Natural killer cell (primary cell): ENCODE measurements around the gene MOCOS. TPM values are rescaled to one million over a fixed set of nuclear protein-coding genes. Genes with fewer than 3 reads are reported as not detected.

Experiments used
- ATAC-seq, 3 donors: fragments of 150-1000 bp in 2 of 3; fragments of 200-7000 bp in 1 of 3; cut with Tn5 transposase; 1 replicate in 1 of 3; 2 replicates in 2 of 3; pipeline ENCODE4 v1.10.0; 2021; ENCODE audit warnings: mild to moderate bottlenecking in 2 of 3, moderate library complexity in 2 of 3
- DNase-seq, 2 donors: peaks; one replicate each; pipeline versions ENCODE4 v3.0.0 to v3.0.0-alpha.2; 2013 to 2021; ENCODE audit warnings: mixed read lengths in 1 of 2
- H3K27ac ChIP-seq: one replicate; pipeline ENCODE4 v1.5.1; 2013; ENCODE audit warnings: mild to moderate bottlenecking, low read length
- H3K27me3 ChIP-seq: one replicate; pipeline ENCODE4 v1.6.1; 2013; ENCODE audit warnings: low read length; ENCODE audit not compliant: control insufficient read depth, insufficient read depth
- H3K36me3 ChIP-seq: one replicate; pipeline ENCODE4 v1.6.1; 2013; ENCODE audit warnings: low read length; ENCODE audit not compliant: control insufficient read depth, insufficient read depth
- H3K4me1 ChIP-seq: one replicate; pipeline ENCODE4 v1.6.1; 2013; ENCODE audit warnings: low read length; ENCODE audit not compliant: control insufficient read depth, insufficient read depth
- H3K4me3 ChIP-seq: one replicate; pipeline ENCODE4 v1.5.1; 2013; ENCODE audit warnings: low read length
- H3K9me3 ChIP-seq: one replicate; pipeline ENCODE4 v1.6.1; 2013; ENCODE audit warnings: low read length; ENCODE audit not compliant: control insufficient read depth, insufficient read depth
- H3K27ac Mint-ChIP-seq, 2 donors: one replicate each; pipeline ENCODE4 v1.8.0; 2022; ENCODE audit warnings: mild to moderate bottlenecking in 2 of 2, mixed read lengths in 2 of 2, moderate library complexity in 1 of 2
- H3K27me3 Mint-ChIP-seq, 2 donors: one replicate each; pipeline ENCODE4 v1.8.0; 2022; ENCODE audit warnings: low read depth in 2 of 2, mixed read lengths in 2 of 2
- H3K36me3 Mint-ChIP-seq: one replicate; pipeline ENCODE4 v1.8.0; 2022; ENCODE audit warnings: mixed read lengths
- H3K4me1 Mint-ChIP-seq, 2 donors: one replicate each; pipeline ENCODE4 v1.8.0; 2022; ENCODE audit warnings: mixed read lengths in 2 of 2
- H3K4me3 Mint-ChIP-seq: one replicate; pipeline ENCODE4 v1.8.0; 2022; ENCODE audit warnings: mild to moderate bottlenecking, moderate library complexity, mixed read lengths
- H3K9me3 Mint-ChIP-seq, 2 donors: one replicate each; pipeline ENCODE4 v1.8.0; 2022; ENCODE audit warnings: mixed read lengths in 2 of 2
- WGBS: methylation state at CpG from one replicate; pipeline ENCODE4 v1.1.7; 2013; ENCODE audit warnings: missing lambda C conversion rate; ENCODE audit not compliant: insufficient coverage; 5-methylcytosine and 5-hydroxymethylcytosine counted together
- intact Hi-C: fragments of 100-400 bp; cut with micrococcal nuclease; formaldehyde crosslinking; loops from one replicate; pipeline ENCODE4 v1.14.2; 2022
- total RNA-seq, 4 donors: library from RNA; stranded (reverse); fragments of 120-200 nt in 1 of 4; gene quantifications; one replicate each; pipeline versions ENCODE4 v1.2.3 to v1.2.4, GENCODE V29; 2013 to 2022
- TF ChIP-seq, protein P1 (sequence below): fragments of 200-600 bp; IDR thresholded peaks from one replicate; pipeline ENCODE4 v1.8.0; 2022; ENCODE audit warnings: antibody characterized with exemption

MOCOS gene
- total RNA-seq, 3 donors from 2014 or later (not counting 1 experiment from before 2014, with no cell fraction given) = 0.10 to 0.24 (median 0.16) TPM

DNA sequence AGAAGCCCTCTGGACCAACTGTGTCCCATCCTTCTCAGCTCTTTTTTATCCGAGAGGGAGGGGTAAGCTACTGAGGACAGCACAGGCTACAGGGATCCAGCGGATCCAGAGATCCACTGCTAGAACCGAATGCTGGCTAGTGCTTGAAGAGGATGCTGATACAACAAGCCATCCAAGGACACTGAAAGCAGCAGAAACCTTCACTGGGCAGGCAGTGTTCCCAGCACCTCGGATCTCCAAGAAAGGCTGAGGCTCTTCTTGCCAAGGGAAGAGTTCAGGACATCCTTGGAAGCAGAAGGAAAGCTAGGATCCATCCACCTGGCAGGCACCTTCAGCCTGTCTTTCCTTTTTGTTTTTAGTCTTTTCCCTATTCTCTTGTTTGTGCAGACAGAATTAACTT lies 97.0 kb downstream of the MOCOS start:
- WGBS = 70% methylated on average over 4 of the region's 4 CpGs
- ATAC-seq (no peak), DNase-seq (no peak)
- TF ChIP-seq, protein P1, sequence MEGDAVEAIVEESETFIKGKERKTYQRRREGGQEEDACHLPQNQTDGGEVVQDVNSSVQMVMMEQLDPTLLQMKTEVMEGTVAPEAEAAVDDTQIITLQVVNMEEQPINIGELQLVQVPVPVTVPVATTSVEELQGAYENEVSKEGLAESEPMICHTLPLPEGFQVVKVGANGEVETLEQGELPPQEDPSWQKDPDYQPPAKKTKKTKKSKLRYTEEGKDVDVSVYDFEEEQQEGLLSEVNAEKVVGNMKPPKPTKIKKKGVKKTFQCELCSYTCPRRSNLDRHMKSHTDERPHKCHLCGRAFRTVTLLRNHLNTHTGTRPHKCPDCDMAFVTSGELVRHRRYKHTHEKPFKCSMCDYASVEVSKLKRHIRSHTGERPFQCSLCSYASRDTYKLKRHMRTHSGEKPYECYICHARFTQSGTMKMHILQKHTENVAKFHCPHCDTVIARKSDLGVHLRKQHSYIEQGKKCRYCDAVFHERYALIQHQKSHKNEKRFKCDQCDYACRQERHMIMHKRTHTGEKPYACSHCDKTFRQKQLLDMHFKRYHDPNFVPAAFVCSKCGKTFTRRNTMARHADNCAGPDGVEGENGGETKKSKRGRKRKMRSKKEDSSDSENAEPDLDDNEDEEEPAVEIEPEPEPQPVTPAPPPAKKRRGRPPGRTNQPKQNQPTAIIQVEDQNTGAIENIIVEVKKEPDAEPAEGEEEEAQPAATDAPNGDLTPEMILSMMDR = no peak
- no peaks in the 10 kb centered on the region for H3K4me1 ChIP-seq
- no peak overlapping the region for H3K27ac Mint-ChIP-seq
- no peaks in the 10 kb centered on the region for H3K36me3 ChIP-seq
- no peaks in the 10 kb centered on the region for H3K9me3 ChIP-seq
- no peaks in the 10 kb centered on the region for H3K9me3 Mint-ChIP-seq
- no peaks in the 10 kb centered on the region for H3K36me3 Mint-ChIP-seq
- H3K4me3 Mint-ChIP-seq = no peak overlapping the region
- H3K27me3 ChIP-seq = peaks cover 4% of the 10 kb centered on the region
- peaks cover 23 to 45% of the 10 kb centered on the region in 2 donors for H3K27me3 Mint-ChIP-seq
- intact Hi-C loops = loop anchor here (1.0 to 5.0 kb wide), 4 partner anchors 188 to 877 kb away; no protein-coding TSS in a partner anchor
- no peak overlapping the region for H3K27ac ChIP-seq
- no peak overlapping the region for H3K4me3 ChIP-seq
- H3K4me1 Mint-ChIP-seq = peaks cover 0 to 4% of the 10 kb centered on the region in 2 donors

DNA sequence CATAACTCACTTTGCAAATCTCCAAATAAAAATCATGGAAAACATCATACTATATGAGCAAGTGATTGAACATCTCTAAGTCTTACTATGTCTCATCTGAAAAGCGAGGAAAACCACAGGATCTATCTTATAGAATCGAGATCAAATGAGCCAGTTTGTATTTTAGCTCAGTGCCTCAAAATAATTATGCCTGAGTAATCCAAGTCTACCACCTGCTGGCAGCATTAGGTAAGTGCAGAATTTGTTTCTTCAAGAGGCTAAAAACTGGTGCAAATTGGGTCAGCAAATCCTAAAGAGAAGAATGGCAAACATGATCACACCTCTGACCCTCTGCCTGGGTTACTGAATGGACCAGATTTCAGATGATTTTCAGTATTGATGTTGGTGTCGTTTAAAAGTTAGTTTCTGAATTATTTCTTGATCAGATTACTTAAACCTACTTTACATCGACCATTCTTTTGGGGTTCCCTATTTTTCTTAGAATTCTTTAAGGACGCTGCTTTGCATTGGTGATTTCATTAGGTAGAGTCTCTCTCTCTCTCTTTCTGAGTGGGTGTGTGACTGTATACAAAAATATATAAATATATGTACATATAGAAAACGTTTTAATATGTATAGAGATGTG lies 97.5 kb downstream of the MOCOS start:
- intact Hi-C loops = loop anchor here (1.0 to 5.0 kb wide), 4 partner anchors 188 to 877 kb away; no protein-coding TSS in a partner anchor
- no peak overlapping the region for H3K27ac ChIP-seq
- no peaks in the 10 kb centered on the region for H3K36me3 Mint-ChIP-seq
- peaks cover 4% of the 10 kb centered on the region for H3K27me3 ChIP-seq
- H3K4me3 ChIP-seq = no peak overlapping the region
- no peaks in the 10 kb centered on the region for H3K4me1 ChIP-seq
- no peak overlapping the region for H3K27ac Mint-ChIP-seq
- H3K27me3 Mint-ChIP-seq = peaks cover 22 to 41% of the 10 kb centered on the region in 2 donors
- no peaks in the 10 kb centered on the region for H3K9me3 ChIP-seq
- H3K36me3 ChIP-seq = no peaks in the 10 kb centered on the region
- no peak overlapping the region for H3K4me3 Mint-ChIP-seq
- DNase-seq = peak in 1 of 2 donors; percentile 82
- peaks cover 0 to 4% of the 10 kb centered on the region in 2 donors for H3K4me1 Mint-ChIP-seq
- 6% methylated on average over 2 of the region's 6 CpGs for WGBS
- ATAC-seq = peak; percentile 40 to 63 (median 61)
- TF ChIP-seq, protein P1 = peak; percentile 80
- H3K9me3 Mint-ChIP-seq = no peaks in the 10 kb centered on the region

DNA sequence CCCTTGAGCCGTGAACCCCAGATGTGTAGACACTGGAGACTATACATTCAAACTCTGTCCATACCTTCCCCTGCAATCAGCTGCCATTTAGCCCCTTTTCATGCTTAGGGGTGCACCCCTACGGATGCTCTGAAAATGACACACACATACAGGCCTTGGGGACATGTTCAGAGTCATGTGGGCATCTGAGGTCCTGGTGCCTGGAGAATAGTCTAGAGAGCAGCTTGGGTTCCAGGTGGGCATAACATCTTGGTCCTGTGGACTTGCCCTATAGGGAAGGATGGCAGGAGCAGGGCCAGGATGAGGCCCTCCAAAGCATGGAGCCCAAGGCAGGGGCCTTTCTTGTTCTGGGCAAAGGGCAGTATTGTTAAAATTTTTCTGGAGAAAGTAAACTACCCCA lies 100.4 kb downstream of the MOCOS start:
- Mint-ChIP-seq H3K4me3 (no peak overlapping the region), H3K27ac (no peak overlapping the region), H3K36me3 (no peaks in the 10 kb centered on the region), H3K4me1 (peaks cover 0 to 4% of the 10 kb centered on the region in 2 donors), H3K27me3 (peaks cover 16 to 17% of the 10 kb centered on the region in 2 donors), H3K9me3 (no peaks in the 10 kb centered on the region)
- H3K27me3 ChIP-seq = peaks cover 2% of the 10 kb centered on the region
- WGBS = 83% methylated on average over 2 of the region's 2 CpGs
- no peak overlapping the region for H3K27ac ChIP-seq
- TF ChIP-seq, protein P1 = no peak
- H3K4me3 ChIP-seq = no peak overlapping the region
- DNase-seq (no peak), ATAC-seq (no peak)
- no peaks in the 10 kb centered on the region for H3K36me3 ChIP-seq
- no peaks in the 10 kb centered on the region for H3K4me1 ChIP-seq
- H3K9me3 ChIP-seq = no peaks in the 10 kb centered on the region
- intact Hi-C loops = no loop called here

DNA sequence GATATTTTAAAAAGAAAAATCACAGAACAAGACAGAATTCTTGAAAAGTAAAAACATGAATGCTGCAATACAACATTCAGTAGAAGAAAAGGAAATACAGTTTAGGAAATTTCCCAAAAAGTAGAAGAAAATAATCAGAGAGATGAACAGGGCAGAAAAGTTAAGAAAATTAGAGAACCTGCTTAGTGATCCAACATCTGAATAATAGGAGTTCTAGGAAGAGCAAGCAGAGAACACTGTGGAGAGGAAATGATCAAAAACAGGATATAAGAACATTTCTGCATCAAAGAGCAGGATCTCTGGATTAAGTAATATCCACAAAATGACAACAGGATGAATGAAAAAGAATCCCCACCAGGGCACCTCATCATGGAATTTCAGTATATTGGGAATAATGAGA lies 101.4 kb downstream of the MOCOS start:
- no peak overlapping the region for H3K27ac Mint-ChIP-seq
- H3K4me3 Mint-ChIP-seq = no peak overlapping the region

More for the DNA sequence above, 101.4 kb downstream of the MOCOS start:
- H3K36me3 Mint-ChIP-seq = no peaks in the 10 kb centered on the region
- Histone ChIP-seq H3K27ac (no peak overlapping the region), H3K4me1 (no peaks in the 10 kb centered on the region), H3K9me3 (no peaks in the 10 kb centered on the region), H3K36me3 (no peaks in the 10 kb centered on the region), H3K27me3 (peaks cover 3% of the 10 kb centered on the region), H3K4me3 (no peak overlapping the region)
- no peak for DNase-seq
- ATAC-seq = no peak
- H3K9me3 Mint-ChIP-seq = no peaks in the 10 kb centered on the region
- intact Hi-C loops = no loop called here
- peaks cover 0 to 4% of the 10 kb centered on the region in 2 donors for H3K4me1 Mint-ChIP-seq
- TF ChIP-seq, protein P1 = no peak
- H3K27me3 Mint-ChIP-seq = peaks cover 16 to 17% of the 10 kb centered on the region in 2 donors
